Psoas muscle (tissue), 8 donors: ENCODE data around the gene VWA1. TPM values are rescaled to one million over a fixed set of nuclear protein-coding genes. Genes with fewer than 3 reads are reported as not detected.
"Not testable (repeated sequence)": the region's sequence is repeated elsewhere in the genome, so short reads cannot be mapped to it uniquely, and the experiment has no call there.

Experiments used
- ATAC-seq, 4 donors: fragments of 200-7000 bp; cut with Tn5 transposase; one replicate each; pipeline ENCODE4 v1.9.1; 2020; ENCODE audit warnings: moderate library complexity in 3 of 4, mild to moderate bottlenecking in 2 of 4
- DNase-seq, 2 donors: peaks; one replicate each; pipeline ENCODE4 v3.0.0-alpha.2; 2020
- H3K27ac ChIP-seq: fragments of 200-600 bp; one replicate; pipeline ENCODE4 v1.8.0; 2022
- H3K27me3 ChIP-seq, 3 donors: fragments of 200-600 bp in 1 of 3; one replicate each; pipeline versions ENCODE4 v1.6.1 to v1.8.0; 2013 to 2022; ENCODE audit warnings: low read length in 2 of 3, mild to moderate bottlenecking in 2 of 3, moderate library complexity in 1 of 3; ENCODE audit not compliant: insufficient read depth in 3 of 3
- H3K36me3 ChIP-seq, 2 donors: fragments of 200-600 bp in 1 of 2; one replicate each; pipeline versions ENCODE4 v1.6.1 to v1.8.0; 2013 to 2022; ENCODE audit warnings: low read depth in 1 of 2, mild to moderate bottlenecking in 1 of 2, moderate library complexity in 1 of 2; ENCODE audit not compliant: insufficient read depth in 1 of 2
- H3K4me1 ChIP-seq: fragments of 200-600 bp; one replicate; pipeline ENCODE4 v1.8.0; 2022
- H3K4me3 ChIP-seq: fragments of 200-600 bp; one replicate; pipeline ENCODE4 v1.8.0; 2022; ENCODE audit warnings: mild to moderate bottlenecking
- H3K9me3 ChIP-seq: fragments of 200-600 bp; one replicate; pipeline ENCODE4 v1.8.0; 2022
- WGBS, 3 donors: extraction: QIAGEN DNeasy Blood & Tissue Kit; methylation state at CpG; one replicate each; pipeline versions ENCODE4 v1.1.6 to v1.1.7; 2013; 5-methylcytosine and 5-hydroxymethylcytosine counted together
- intact Hi-C, 2 donors: fragments of 100-400 bp; cut with DNase I; formaldehyde crosslinking; loops; one replicate each; pipeline versions ENCODE4 v1.11.0 to v1.14.2; 2022
- polyA plus RNA-seq, 3 donors: library from polyadenylated mRNA; stranded (reverse); fragments of 200-250 nt; gene quantifications; one replicate each; pipeline ENCODE4 v1.2.3, GENCODE V29; 2013
- total RNA-seq, 4 donors: library from RNA; stranded (reverse); fragmentation: NEBNext Ultra II Directional in 2 of 4; extraction: Animal tissue kit (Norgen Biotek cat#: 25700) in 2 of 4; gene quantifications; one replicate each; pipeline versions ENCODE4 v1.2.1 to v1.2.4, GENCODE V29; 2021 to 2023
- TF ChIP-seq, protein P1 (sequence below): fragments of 200-600 bp; IDR thresholded peaks from one replicate; pipeline ENCODE4 v1.8.0; 2022; ENCODE audit warnings: antibody characterized with exemption
- donor health status: healthy with polysubstance abuse.
- donor health status: DM: no; HTN: no; CAD: no; lungs with moderate emphysema.
- donor health status: Bipolar disorder and iron deficiency.
- donor health status: healthy.
- donor health status: DM: yes; HTN: yes; CAD: no.
- donor health status: DM: no; HTN: no; CAD: no.
- donor health status: DM: no; HTN: no; CAD: no.
- donor health status: DM: yes; HTN: yes; CAD: no.

VWA1 gene
- total and polyA plus RNA-seq, 7 donors: 1.4 to 25.3 (median 7.8) TPM

DNA sequence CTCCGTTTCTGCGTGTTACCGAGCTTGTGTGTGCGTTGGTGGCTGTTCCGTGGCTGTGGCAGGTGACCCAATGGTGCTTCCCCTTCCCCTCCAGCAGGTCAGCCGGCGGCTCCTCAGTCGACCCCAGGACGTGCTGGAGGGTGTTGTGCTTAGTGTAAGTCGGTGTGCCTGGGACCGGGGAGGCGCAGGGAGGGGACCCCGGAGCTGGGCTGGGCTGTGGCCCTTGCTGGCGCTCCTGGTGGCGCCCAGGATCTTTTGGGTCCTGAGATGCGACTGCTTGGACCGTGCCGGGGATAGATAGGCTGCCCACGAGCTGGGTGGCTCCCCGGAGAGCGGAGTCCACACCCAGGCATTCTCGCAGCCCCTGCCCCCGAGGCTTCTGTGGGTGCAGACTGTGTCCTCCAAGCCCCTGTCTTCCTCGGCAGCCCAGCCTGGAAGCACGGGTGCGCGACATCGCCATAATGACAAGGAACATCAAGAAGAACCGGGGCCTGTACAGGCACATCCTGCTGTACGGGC lies 19.9 kb downstream of the VWA1 start:
- H3K9me3 ChIP-seq: no peaks in the 10 kb centered on the region
- H3K4me1 ChIP-seq: no peaks in the 10 kb centered on the region
- ATAC-seq (no peak), DNase-seq (no peak)
- no peak overlapping the region for H3K4me3 ChIP-seq
- no peaks in the 10 kb centered on the region for H3K36me3 ChIP-seq
- 79 to 87% (median 86%) methylated on average over 24 to 30 of the region's 30 CpGs for WGBS, 3 donors
- H3K27ac ChIP-seq: no peak overlapping the region
- intact Hi-C loops: no loop called here
- H3K27me3 ChIP-seq: no peaks in the 10 kb centered on the region
- TF ChIP-seq, protein P1, sequence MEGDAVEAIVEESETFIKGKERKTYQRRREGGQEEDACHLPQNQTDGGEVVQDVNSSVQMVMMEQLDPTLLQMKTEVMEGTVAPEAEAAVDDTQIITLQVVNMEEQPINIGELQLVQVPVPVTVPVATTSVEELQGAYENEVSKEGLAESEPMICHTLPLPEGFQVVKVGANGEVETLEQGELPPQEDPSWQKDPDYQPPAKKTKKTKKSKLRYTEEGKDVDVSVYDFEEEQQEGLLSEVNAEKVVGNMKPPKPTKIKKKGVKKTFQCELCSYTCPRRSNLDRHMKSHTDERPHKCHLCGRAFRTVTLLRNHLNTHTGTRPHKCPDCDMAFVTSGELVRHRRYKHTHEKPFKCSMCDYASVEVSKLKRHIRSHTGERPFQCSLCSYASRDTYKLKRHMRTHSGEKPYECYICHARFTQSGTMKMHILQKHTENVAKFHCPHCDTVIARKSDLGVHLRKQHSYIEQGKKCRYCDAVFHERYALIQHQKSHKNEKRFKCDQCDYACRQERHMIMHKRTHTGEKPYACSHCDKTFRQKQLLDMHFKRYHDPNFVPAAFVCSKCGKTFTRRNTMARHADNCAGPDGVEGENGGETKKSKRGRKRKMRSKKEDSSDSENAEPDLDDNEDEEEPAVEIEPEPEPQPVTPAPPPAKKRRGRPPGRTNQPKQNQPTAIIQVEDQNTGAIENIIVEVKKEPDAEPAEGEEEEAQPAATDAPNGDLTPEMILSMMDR: no peak

DNA sequence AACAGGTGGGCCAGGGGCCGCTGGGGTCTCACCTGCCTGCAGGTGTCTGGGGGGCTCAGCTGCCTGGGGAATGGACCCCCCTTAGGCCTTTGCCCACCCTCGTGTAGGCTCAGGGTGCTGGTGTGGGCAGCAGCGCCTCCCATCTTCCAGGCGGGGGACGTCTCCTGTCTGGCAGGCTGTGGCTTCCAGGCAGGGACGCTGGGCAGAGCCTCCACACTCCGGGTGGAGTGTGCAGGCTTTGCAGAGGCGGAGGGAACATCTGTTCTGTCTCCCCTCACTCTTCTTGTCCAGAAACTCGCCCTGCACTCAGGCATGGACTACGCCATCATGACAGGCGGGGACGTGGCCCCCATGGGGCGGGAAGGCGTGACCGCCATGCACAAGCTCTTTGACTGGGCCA lies 20.4 kb downstream of the VWA1 start:
- H3K27ac ChIP-seq, H3K36me3 ChIP-seq, H3K4me1 ChIP-seq, H3K4me3 ChIP-seq, DNase-seq, intact Hi-C loops, H3K27me3 ChIP-seq, H3K9me3 ChIP-seq, ATAC-seq: not testable (repeated sequence)
- WGBS, 3 donors: 39 to 100% methylated on average over 1 to 3 of the region's 15 CpGs; no CpG with 5 or more reads in 1 of the 3 donors

GRCh38 chr1:1456683-1457255 lies 21.3 kb downstream of the VWA1 start:
- H3K4me1 ChIP-seq, H3K27me3 ChIP-seq, H3K27ac ChIP-seq, H3K36me3 ChIP-seq, intact Hi-C loops, H3K4me3 ChIP-seq, DNase-seq, ATAC-seq, H3K9me3 ChIP-seq: not testable (repeated sequence)
- 81 to 90% (median 82%) methylated on average over 14 to 17 of the region's 22 CpGs for WGBS, 3 donors

DNA sequence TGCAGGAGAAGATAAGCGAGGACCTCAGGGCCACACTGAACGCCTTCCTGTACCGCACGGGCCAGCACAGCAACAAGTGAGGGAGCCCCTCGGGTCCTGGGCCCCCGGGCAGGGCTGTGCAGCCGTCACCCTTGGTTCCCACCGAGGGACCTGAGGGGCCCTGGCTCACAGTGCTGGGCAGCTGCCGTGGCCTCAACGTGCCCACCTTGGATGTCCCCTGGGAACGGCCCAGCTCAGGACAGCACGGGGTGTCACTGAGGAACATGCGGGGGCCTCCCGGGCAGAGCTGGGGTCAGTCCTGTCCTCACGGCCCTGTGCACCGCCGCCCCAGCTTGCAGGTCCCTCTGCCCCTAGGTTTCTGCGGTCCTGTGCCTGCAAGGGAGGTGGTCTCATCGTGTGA lies 23.7 kb downstream of the VWA1 start:
- intact Hi-C loops, H3K4me3 ChIP-seq, H3K27ac ChIP-seq, H3K4me1 ChIP-seq, DNase-seq, H3K27me3 ChIP-seq, H3K36me3 ChIP-seq, ATAC-seq, H3K9me3 ChIP-seq: not testable (repeated sequence)
- 82 to 87% (median 84%) methylated on average over 6 to 14 of the region's 19 CpGs for WGBS, 3 donors

- H3K4me1 ChIP-seq, DNase-seq, H3K36me3 ChIP-seq, ATAC-seq, H3K27ac ChIP-seq, H3K4me3 ChIP-seq, intact Hi-C loops, H3K9me3 ChIP-seq, H3K27me3 ChIP-seq: not testable (repeated sequence)
- 81 to 88% (median 87%) methylated on average over 12 to 14 of the region's 14 CpGs for WGBS, 3 donors
Measured at GRCh38 chr1:1459711-1460110, 24.2 kb downstream of the VWA1 start.

DNA sequence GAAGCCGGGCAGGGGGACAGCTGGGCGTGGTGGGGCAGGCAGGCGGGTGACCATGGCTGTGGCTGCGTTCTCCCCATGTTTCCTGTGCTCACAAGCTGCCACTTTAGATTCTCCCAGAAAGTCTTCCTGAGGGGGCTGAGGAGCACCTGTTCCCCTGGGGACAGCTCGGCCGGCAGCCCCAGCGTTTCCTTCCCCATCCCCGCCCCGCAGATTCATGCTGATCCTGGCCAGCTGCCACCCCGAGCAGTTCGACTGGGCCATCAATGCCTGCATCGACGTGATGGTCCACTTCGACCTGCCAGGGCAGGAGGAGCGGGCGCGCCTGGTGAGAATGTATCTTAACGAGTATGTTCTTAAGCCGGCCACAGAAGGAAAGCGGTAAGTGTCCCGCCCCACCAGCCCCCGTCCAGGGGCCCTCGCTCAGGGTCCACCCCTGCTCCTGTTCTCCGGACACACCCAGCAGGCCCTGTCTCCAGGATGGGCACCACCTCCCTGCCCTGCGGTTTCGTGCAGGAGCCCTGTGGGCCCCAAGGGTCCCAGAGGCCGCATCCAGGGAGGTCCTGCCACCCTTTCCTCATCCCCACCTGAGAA lies 25.1 kb downstream of the VWA1 start:
- no peaks in the 10 kb centered on the region for H3K9me3 ChIP-seq
- no peak overlapping the region for H3K4me3 ChIP-seq
- intact Hi-C loops: no loop called here
- H3K27ac ChIP-seq: no peak overlapping the region
- DNase-seq (no peak), ATAC-seq (no peak)
- no peaks in the 10 kb centered on the region for H3K4me1 ChIP-seq
- WGBS, 3 donors: 58 to 67% (median 60%) methylated on average over 27 of the region's 27 CpGs
- H3K36me3 ChIP-seq: no peaks in the 10 kb centered on the region
- TF ChIP-seq, protein P1: no peak
- H3K27me3 ChIP-seq: peaks cover 0 to 8% (median 0%) of the 10 kb centered on the region in 3 donors
